ENCODE data around the gene SHB. TPM values are rescaled to one million over a fixed set of nuclear protein-coding genes. Genes with fewer than 3 reads are reported as not detected.
A peak's percentile ranks its signal among the peaks of the same experiment; 100 is the strongest.

The SHB gene
- total and polyA plus RNA-seq, 2 of the 13 experiments (the other 11 are each of a cell fraction or from before 2014, with no cell fraction given), result 19.4 to 20.7 TPM

GRCh38 chr9:38038307-38039089, 30.5 kb downstream of the SHB start:
- Histone ChIP-seq H3K4me1 (ENCODE audit: insufficient read depth, low read length) (peaks cover 96% of the 10 kb centered on the region), H3K27ac (ENCODE audit: extremely low read length, insufficient read depth, low read length) (no peak overlapping the region), H3K4me2 (ENCODE audit: low read depth, low read length) (no peak overlapping the region), H3K36me3 (replicated peaks in 1 of 2; ENCODE audit: control insufficient read depth in 1 of 2, insufficient read depth in 2 of 2, low read length in 2 of 2) (peaks cover 8 to 40% of the 10 kb centered on the region in 2 experiments), H3K27me3 (ENCODE audit: control insufficient read depth in 1 of 2, insufficient read depth in 2 of 2, low read length in 2 of 2) (no peaks in the 10 kb centered on the region), H3K9me3 (ENCODE audit: low read length) (no peaks in the 10 kb centered on the region), H2AFZ (ENCODE audit: low read length) (no peak overlapping the region), H3K9ac (ENCODE audit: insufficient read depth, low read depth, low read length) (no peak overlapping the region), H3K4me3 (replicated peaks in 1 of 3; ENCODE audit: insufficient read depth in 1 of 3, low read depth in 2 of 3, low read length in 3 of 3) (no peak overlapping the region), H4K20me1 (ENCODE audit: insufficient read depth, low read length) (peaks cover 34% of the 10 kb centered on the region; the same call in 1 of the 2 replicates), H3K79me2 (ENCODE audit: insufficient read depth, low read length) (peaks cover 97% of the 10 kb centered on the region)
- 93% methylated on average over 15 of the region's 15 CpGs for WGBS (ENCODE audit: low lambda C conversion rate)
- DNase-seq (ENCODE audit: low spot score) (no peak), FAIRE-seq (no peak), ATAC-seq (no peak)
- intact Hi-C loops (cut with micrococcal nuclease; ENCODE audit: unreplicated experiment) (no loop called here), in situ Hi-C loops (cut with HindIII; ENCODE audit: extremely low pct_ligation_motif_present, low pct_unique_long_range_greater_than_20kb) (no loop called here)
- no TSS peak for BruUV-seq (replicated peaks)
- POLR2A ChIA-PET, result no interaction called here
- no peak for TF ChIP-seq NFYC (CRISPR knock-in tag; IDR thresholded peaks at IDR 0.05)
- TF ChIP-seq RBM22 (optimal IDR thresholded peaks at IDR 0.05; ENCODE audit: low read length), result peak; percentile 69
- TF ChIP-seq, protein P1, sequence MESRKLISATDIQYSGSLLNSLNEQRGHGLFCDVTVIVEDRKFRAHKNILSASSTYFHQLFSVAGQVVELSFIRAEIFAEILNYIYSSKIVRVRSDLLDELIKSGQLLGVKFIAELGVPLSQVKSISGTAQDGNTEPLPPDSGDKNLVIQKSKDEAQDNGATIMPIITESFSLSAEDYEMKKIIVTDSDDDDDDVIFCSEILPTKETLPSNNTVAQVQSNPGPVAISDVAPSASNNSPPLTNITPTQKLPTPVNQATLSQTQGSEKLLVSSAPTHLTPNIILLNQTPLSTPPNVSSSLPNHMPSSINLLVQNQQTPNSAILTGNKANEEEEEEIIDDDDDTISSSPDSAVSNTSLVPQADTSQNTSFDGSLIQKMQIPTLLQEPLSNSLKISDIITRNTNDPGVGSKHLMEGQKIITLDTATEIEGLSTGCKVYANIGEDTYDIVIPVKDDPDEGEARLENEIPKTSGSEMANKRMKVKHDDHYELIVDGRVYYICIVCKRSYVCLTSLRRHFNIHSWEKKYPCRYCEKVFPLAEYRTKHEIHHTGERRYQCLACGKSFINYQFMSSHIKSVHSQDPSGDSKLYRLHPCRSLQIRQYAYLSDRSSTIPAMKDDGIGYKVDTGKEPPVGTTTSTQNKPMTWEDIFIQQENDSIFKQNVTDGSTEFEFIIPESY (CRISPR knock-in tag; IDR thresholded peaks at IDR 0.05), result peak; percentile 64; the same call in 1 of the 2 replicates
- TF ChIP-seq ZNF768 (CRISPR knock-in tag; IDR thresholded peaks at IDR 0.05), result peak; percentile 87
- CTCF ChIA-PET (ENCODE audit: low intra/inter-chr PET ratio, low total read pairs), result no interaction called here

DNA sequence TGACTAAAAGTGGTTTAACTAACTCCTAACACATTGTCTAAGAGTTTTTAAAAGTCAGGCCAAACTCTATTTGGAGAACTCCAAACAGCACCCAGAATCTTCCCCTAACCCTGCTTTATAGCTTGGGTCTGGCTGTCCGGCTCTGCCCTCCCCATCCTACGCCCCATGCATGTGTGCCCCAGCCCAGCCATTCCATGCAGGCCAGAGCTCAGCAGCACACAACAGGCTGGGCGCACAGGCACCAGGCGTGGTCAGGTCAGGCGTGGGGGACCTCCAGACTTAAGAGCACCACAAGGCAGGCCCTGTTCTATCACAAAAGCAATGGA, 31.1 kb downstream of the SHB start:
- FAIRE-seq, result no peak
- CTCF ChIA-PET (ENCODE audit: low intra/inter-chr PET ratio, low total read pairs), result no interaction called here
- H3K9me3 ChIP-seq (ENCODE audit: low read length), result no peaks in the 10 kb centered on the region
- H4K20me1 ChIP-seq (ENCODE audit: insufficient read depth, low read length), result peaks cover 34% of the 10 kb centered on the region; the same call in 1 of the 2 replicates
- H3K36me3 ChIP-seq (replicated peaks in 1 of 2; ENCODE audit: control insufficient read depth in 1 of 2, insufficient read depth in 2 of 2, low read length in 2 of 2), result peaks cover 8 to 37% of the 10 kb centered on the region in 2 experiments
- H3K27ac ChIP-seq (ENCODE audit: extremely low read length, insufficient read depth, low read length), result no peak overlapping the region
- H3K4me2 ChIP-seq (ENCODE audit: low read depth, low read length), result no peak overlapping the region
- DNase-seq (ENCODE audit: low spot score), result no peak
- H3K9ac ChIP-seq (ENCODE audit: insufficient read depth, low read depth, low read length), result no peak overlapping the region
- no TSS peak for BruUV-seq (replicated peaks)
- no peak overlapping the region for H2AFZ ChIP-seq (ENCODE audit: low read length)
- TF ChIP-seq AGO2 (optimal IDR thresholded peaks at IDR 0.05; ENCODE audit: low read depth, low read length), result peak; percentile 31
- TF ChIP-seq ZNF687 (CRISPR knock-in tag; IDR thresholded peaks at IDR 0.05), result peak; percentile 27; the same call in 1 of the 2 replicates
- no peak for TF ChIP-seq TAF1 (CRISPR knock-in tag; IDR thresholded peaks at IDR 0.05)
- POLR2A ChIA-PET, result no interaction called here
- intact Hi-C loops (cut with micrococcal nuclease; ENCODE audit: unreplicated experiment) (no loop called here), in situ Hi-C loops (cut with HindIII; ENCODE audit: extremely low pct_ligation_motif_present, low pct_unique_long_range_greater_than_20kb) (no loop called here)
- H3K4me3 ChIP-seq (replicated peaks in 1 of 3; ENCODE audit: insufficient read depth in 1 of 3, low read depth in 2 of 3, low read length in 3 of 3), result no peak overlapping the region
- peaks cover 96% of the 10 kb centered on the region for H3K4me1 ChIP-seq (ENCODE audit: insufficient read depth, low read length)
- 98% methylated on average over 5 of the region's 5 CpGs for WGBS (ENCODE audit: low lambda C conversion rate)
- peaks cover 98% of the 10 kb centered on the region for H3K79me2 ChIP-seq (ENCODE audit: insufficient read depth, low read length)
- ATAC-seq, result no peak
- H3K27me3 ChIP-seq (ENCODE audit: control insufficient read depth in 1 of 2, insufficient read depth in 2 of 2, low read length in 2 of 2), result no peaks in the 10 kb centered on the region

Measured in HepG2 (cell line).